HEK293 (cell line): ENCODE data around the gene EEF1A2.
A peak's percentile ranks its signal among the peaks of the same experiment; 100 is the strongest.

Experiments
- FEZF1 ChIP-seq: fragments of 450-650 bp; formaldehyde crosslinking; IDR thresholded peaks from 2 replicates; pipeline ENCODE4 v1.5.1; 2016; ENCODE audit warnings: missing biosample characterization, missing genetic modification characterization
- GLI2 ChIP-seq: fragments of 450-650 bp; formaldehyde crosslinking; IDR thresholded peaks from 2 replicates; pipeline ENCODE4; 2017; ENCODE audit warnings: missing biosample characterization, missing genetic modification characterization, low read depth, borderline replicate concordance
- GLIS2 ChIP-seq: fragments of 450-650 bp; formaldehyde crosslinking; IDR thresholded peaks from 2 replicates; pipeline ENCODE4 v1.5.1; 2016; ENCODE audit warnings: missing biosample characterization, missing genetic modification characterization
- HOXC10 ChIP-seq: sonication (generic); formaldehyde crosslinking; IDR thresholded peaks from 2 replicates; pipeline ENCODE4 v1.8.1; 2023; ENCODE audit warnings: mild to moderate bottlenecking, missing genetic modification reagents
- SALL2 ChIP-seq: fragments of 450-650 bp; formaldehyde crosslinking; IDR thresholded peaks from 2 replicates; pipeline ENCODE4 v1.5.0; 2017; ENCODE audit warnings: missing biosample characterization, mild to moderate bottlenecking, missing genetic modification characterization, borderline replicate concordance
- SETDB1 ChIP-seq: IDR thresholded peaks from one replicate; pipeline ENCODE4 v1.6.1; 2017; ENCODE audit warnings: mild to moderate bottlenecking, low read length, moderate library complexity, mixed read lengths; ENCODE audit not compliant: insufficient read length
- WT1 ChIP-seq: fragments of 450-650 bp; formaldehyde crosslinking; IDR thresholded peaks from 2 replicates; pipeline ENCODE4 v1.5.1; 2016; ENCODE audit warnings: missing biosample characterization, missing genetic modification characterization
- ZNF146 ChIP-seq: fragments of 450-650 bp; formaldehyde crosslinking; IDR thresholded peaks from 2 replicates; pipeline ENCODE4 v1.5.1; 2016; ENCODE audit warnings: missing biosample characterization, missing genetic modification characterization
- ZNF19 ChIP-seq: fragments of 450-650 bp; formaldehyde crosslinking; IDR thresholded peaks from 2 replicates; pipeline ENCODE4; 2016; ENCODE audit warnings: missing biosample characterization, missing genetic modification characterization, low read depth
- ZNF324 ChIP-seq: fragments of 450-650 bp; formaldehyde crosslinking; IDR thresholded peaks from 2 replicates; pipeline ENCODE4 v1.5.1; 2016; ENCODE audit warnings: missing biosample characterization, missing genetic modification characterization
- ZNF48 ChIP-seq: fragments of 450-650 bp; formaldehyde crosslinking; IDR thresholded peaks from 2 replicates; pipeline ENCODE4 v1.5.1; 2016; ENCODE audit warnings: missing biosample characterization, missing genetic modification characterization
- ZNF521 ChIP-seq: fragments of 450-650 bp; formaldehyde crosslinking; IDR thresholded peaks from 2 replicates; pipeline ENCODE4 v1.5.1; 2017; ENCODE audit warnings: missing biosample characterization, mild to moderate bottlenecking, missing genetic modification characterization
- ZNF530 ChIP-seq: fragments of 450-650 bp; formaldehyde crosslinking; IDR thresholded peaks from 2 replicates; pipeline ENCODE4 v1.5.1; 2016; ENCODE audit warnings: low read depth, missing biosample characterization, missing genetic modification characterization
- ZNF600 ChIP-seq: fragments of 450-650 bp; formaldehyde crosslinking; IDR thresholded peaks from 2 replicates; pipeline ENCODE4 v1.5.1; 2016; ENCODE audit warnings: missing biosample characterization, missing genetic modification characterization
- ZNF776 ChIP-seq: fragments of 450-650 bp; formaldehyde crosslinking; IDR thresholded peaks from 2 replicates; pipeline ENCODE4 v1.5.0; 2017; ENCODE audit warnings: missing biosample characterization, missing genetic modification characterization, borderline replicate concordance
- ZNF830 ChIP-seq: fragments of 450-650 bp; IDR thresholded peaks from 2 replicates; pipeline ENCODE4 v1.5.0; 2018; ENCODE audit warnings: missing biosample characterization, missing genetic modification characterization, low read depth, mild to moderate bottlenecking, moderate library complexity
- ZNF837 ChIP-seq: fragments of 450-650 bp; formaldehyde crosslinking; IDR thresholded peaks from 2 replicates; pipeline ENCODE4 v1.5.1; 2016; ENCODE audit warnings: missing biosample characterization, missing genetic modification characterization
- ZSCAN30 ChIP-seq: fragments of 450-650 bp; IDR thresholded peaks from 2 replicates; pipeline ENCODE4 v1.5.1; 2018; ENCODE audit warnings: missing biosample characterization, mild to moderate bottlenecking, missing genetic modification characterization, moderate library complexity
- TF ChIP-seq, protein P1 (sequence below): fragments of 450-650 bp; formaldehyde crosslinking; IDR thresholded peaks from 2 replicates; pipeline ENCODE4 v1.5.1; 2016; ENCODE audit warnings: missing biosample characterization, missing genetic modification characterization
- TF ChIP-seq, protein P2 (sequence below): fragments of 450-650 bp; formaldehyde crosslinking; IDR thresholded peaks from 2 replicates; pipeline ENCODE4 v1.5.1; 2016; ENCODE audit warnings: missing biosample characterization, missing genetic modification characterization
- TF ChIP-seq, protein P3 (sequence below): fragments of 450-650 bp; formaldehyde crosslinking; IDR thresholded peaks from 2 replicates; pipeline ENCODE4 v1.5.1; 2016; ENCODE audit warnings: missing biosample characterization, missing genetic modification characterization
- TF ChIP-seq, protein P4 (sequence below): fragments of 450-650 bp; IDR thresholded peaks from 2 replicates; pipeline ENCODE4 v1.5.1; 2018; ENCODE audit warnings: missing biosample characterization, mild to moderate bottlenecking, missing genetic modification characterization
- TF ChIP-seq, protein P5 (sequence below): fragments of 450-650 bp; formaldehyde crosslinking; IDR thresholded peaks from 2 replicates; pipeline ENCODE4 v1.5.1; 2016; ENCODE audit warnings: missing biosample characterization, missing genetic modification characterization, low read depth
- TF ChIP-seq, protein P6 (sequence below): fragments of 450-650 bp; formaldehyde crosslinking; IDR thresholded peaks from 2 replicates; pipeline ENCODE4 v1.5.1; 2016; ENCODE audit warnings: missing biosample characterization, missing genetic modification characterization
- TF ChIP-seq, protein P7 (sequence below): fragments of 450-650 bp; formaldehyde crosslinking; IDR thresholded peaks from 2 replicates; pipeline ENCODE4 v1.5.1; 2017; ENCODE audit warnings: missing biosample characterization, mild to moderate bottlenecking, missing genetic modification characterization, moderate library complexity
- TF ChIP-seq, protein P8 (sequence below): fragments of 450-650 bp; formaldehyde crosslinking; IDR thresholded peaks from 2 replicates; pipeline ENCODE4 v1.5.1; 2016; ENCODE audit warnings: missing biosample characterization, missing genetic modification characterization

EEF1A2 gene

DNA sequence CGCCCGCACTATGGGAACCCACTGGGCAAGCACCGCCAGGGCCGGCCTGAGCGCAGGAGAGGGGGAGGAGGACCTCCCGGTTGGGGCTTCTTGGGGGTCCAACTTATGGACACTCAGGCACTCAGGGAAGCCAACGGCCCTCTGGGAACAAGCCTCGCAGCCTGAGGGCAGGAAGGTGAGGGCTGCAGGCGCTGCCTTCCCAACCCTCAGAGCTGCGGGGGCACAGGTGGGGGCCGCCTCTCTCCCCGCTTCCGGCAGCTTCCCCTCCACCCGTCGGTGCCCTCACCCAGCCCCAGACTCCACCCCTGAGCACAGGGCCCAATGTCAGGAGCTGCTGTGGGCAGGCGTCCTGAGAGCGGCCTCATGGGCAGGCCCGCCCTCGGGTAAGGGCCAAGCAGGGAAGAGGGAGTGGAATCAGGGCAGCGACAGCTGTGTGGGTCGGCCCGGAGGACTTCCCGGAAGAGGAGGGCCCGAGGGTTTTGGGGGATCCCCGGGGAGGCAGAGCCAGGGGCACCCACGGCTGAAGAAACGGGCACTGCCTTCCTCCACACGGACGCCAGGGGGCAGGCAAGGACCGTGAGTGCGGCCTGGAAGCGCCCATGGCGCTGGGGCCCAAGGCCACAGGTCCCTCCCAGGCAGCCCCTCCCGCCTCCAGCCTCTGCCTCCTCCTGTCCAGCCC is 38.8 kb upstream of the EEF1A2 start (continued):
- TF ChIP-seq, protein P1, sequence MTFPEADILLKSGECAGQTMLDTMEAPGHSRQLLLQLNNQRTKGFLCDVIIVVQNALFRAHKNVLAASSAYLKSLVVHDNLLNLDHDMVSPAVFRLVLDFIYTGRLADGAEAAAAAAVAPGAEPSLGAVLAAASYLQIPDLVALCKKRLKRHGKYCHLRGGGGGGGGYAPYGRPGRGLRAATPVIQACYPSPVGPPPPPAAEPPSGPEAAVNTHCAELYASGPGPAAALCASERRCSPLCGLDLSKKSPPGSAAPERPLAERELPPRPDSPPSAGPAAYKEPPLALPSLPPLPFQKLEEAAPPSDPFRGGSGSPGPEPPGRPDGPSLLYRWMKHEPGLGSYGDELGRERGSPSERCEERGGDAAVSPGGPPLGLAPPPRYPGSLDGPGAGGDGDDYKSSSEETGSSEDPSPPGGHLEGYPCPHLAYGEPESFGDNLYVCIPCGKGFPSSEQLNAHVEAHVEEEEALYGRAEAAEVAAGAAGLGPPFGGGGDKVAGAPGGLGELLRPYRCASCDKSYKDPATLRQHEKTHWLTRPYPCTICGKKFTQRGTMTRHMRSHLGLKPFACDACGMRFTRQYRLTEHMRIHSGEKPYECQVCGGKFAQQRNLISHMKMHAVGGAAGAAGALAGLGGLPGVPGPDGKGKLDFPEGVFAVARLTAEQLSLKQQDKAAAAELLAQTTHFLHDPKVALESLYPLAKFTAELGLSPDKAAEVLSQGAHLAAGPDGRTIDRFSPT (tag by site-specific recombination), result peak; percentile 87; the same call in 1 of the 2 replicates
- TF ChIP-seq GLIS2 (tag by site-specific recombination), result peak; percentile 90
- peak; percentile 61; the same call in 1 of the 2 replicates for TF ChIP-seq ZNF600 (tag by site-specific recombination)
- TF ChIP-seq, protein P2, sequence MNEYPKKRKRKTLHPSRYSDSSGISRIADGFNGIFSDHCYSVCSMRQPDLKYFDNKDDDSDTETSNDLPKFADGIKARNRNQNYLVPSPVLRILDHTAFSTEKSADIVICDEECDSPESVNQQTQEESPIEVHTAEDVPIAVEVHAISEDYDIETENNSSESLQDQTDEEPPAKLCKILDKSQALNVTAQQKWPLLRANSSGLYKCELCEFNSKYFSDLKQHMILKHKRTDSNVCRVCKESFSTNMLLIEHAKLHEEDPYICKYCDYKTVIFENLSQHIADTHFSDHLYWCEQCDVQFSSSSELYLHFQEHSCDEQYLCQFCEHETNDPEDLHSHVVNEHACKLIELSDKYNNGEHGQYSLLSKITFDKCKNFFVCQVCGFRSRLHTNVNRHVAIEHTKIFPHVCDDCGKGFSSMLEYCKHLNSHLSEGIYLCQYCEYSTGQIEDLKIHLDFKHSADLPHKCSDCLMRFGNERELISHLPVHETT (tag by site-specific recombination), result peak; percentile 71; the same call in 1 of the 2 replicates
- TF ChIP-seq ZNF521, result no peak
- TF ChIP-seq, protein P3, sequence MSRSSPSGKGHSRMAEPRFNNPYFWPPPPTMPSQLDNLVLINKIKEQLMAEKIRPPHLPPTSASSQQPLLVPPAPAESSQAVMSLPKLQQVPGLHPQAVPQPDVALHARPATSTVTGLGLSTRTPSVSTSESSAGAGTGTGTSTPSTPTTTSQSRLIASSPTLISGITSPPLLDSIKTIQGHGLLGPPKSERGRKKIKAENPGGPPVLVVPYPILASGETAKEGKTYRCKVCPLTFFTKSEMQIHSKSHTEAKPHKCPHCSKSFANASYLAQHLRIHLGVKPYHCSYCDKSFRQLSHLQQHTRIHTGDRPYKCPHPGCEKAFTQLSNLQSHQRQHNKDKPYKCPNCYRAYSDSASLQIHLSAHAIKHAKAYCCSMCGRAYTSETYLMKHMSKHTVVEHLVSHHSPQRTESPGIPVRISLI (tag by site-specific recombination), result no peak
- TF ChIP-seq, protein P4, sequence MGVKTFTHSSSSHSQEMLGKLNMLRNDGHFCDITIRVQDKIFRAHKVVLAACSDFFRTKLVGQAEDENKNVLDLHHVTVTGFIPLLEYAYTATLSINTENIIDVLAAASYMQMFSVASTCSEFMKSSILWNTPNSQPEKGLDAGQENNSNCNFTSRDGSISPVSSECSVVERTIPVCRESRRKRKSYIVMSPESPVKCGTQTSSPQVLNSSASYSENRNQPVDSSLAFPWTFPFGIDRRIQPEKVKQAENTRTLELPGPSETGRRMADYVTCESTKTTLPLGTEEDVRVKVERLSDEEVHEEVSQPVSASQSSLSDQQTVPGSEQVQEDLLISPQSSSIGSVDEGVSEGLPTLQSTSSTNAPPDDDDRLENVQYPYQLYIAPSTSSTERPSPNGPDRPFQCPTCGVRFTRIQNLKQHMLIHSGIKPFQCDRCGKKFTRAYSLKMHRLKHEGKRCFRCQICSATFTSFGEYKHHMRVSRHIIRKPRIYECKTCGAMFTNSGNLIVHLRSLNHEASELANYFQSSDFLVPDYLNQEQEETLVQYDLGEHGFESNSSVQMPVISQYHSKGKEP (tag by site-specific recombination), result no peak
- no peak for TF ChIP-seq FEZF1 (tag by site-specific recombination)
- TF ChIP-seq, protein P5, sequence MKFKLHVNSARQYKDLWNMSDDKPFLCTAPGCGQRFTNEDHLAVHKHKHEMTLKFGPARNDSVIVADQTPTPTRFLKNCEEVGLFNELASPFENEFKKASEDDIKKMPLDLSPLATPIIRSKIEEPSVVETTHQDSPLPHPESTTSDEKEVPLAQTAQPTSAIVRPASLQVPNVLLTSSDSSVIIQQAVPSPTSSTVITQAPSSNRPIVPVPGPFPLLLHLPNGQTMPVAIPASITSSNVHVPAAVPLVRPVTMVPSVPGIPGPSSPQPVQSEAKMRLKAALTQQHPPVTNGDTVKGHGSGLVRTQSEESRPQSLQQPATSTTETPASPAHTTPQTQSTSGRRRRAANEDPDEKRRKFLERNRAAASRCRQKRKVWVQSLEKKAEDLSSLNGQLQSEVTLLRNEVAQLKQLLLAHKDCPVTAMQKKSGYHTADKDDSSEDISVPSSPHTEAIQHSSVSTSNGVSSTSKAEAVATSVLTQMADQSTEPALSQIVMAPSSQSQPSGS (tag by site-specific recombination), result no peak
- TF ChIP-seq ZNF324 (tag by site-specific recombination), result peak; percentile 91
- TF ChIP-seq ZNF776, result no peak
- no peak for TF ChIP-seq ZNF146 (tag by site-specific recombination)
- no peak for TF ChIP-seq ZNF830 (tag by site-specific recombination)
- peak; percentile 54 for TF ChIP-seq WT1 (tag by site-specific recombination)
- no peak for TF ChIP-seq ZNF530 (tag by site-specific recombination)
- TF ChIP-seq, protein P6, sequence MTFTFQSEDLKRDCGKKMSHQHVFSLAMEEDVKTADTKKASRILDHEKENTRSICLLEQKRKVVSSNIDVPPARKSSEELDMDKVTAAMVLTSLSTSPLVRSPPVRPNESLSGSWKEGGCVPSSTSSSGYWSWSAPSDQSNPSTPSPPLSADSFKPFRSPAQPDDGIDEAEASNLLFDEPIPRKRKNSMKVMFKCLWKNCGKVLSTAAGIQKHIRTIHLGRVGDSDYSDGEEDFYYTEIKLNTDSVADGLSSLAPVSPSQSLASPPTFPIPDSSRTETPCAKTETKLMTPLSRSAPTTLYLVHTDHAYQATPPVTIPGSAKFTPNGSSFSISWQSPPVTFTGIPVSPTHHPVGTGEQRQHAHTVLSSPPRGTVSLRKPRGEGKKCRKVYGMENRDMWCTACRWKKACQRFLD (tag by site-specific recombination), result no peak
- no peak for TF ChIP-seq ZNF837 (tag by site-specific recombination)
- TF ChIP-seq SETDB1, result no peak
- TF ChIP-seq, protein P7, sequence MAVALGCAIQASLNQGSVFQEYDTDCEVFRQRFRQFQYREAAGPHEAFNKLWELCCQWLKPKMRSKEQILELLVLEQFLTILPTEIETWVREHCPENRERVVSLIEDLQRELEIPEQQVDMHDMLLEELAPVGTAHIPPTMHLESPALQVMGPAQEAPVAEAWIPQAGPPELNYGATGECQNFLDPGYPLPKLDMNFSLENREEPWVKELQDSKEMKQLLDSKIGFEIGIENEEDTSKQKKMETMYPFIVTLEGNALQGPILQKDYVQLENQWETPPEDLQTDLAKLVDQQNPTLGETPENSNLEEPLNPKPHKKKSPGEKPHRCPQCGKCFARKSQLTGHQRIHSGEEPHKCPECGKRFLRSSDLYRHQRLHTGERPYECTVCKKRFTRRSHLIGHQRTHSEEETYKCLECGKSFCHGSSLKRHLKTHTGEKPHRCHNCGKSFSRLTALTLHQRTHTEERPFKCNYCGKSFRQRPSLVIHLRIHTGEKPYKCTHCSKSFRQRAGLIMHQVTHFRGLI (tag by site-specific recombination), result no peak
- no peak for TF ChIP-seq GLI2 (tag by site-specific recombination)
- TF ChIP-seq ZNF48 (tag by site-specific recombination), result no peak
- peak; percentile 78; the same call in 1 of the 2 replicates for TF ChIP-seq ZSCAN30 (tag by site-specific recombination)
- TF ChIP-seq HOXC10, result no peak
- no peak for TF ChIP-seq ZNF19 (tag by site-specific recombination)
- no peak for TF ChIP-seq SALL2 (tag by site-specific recombination)
- TF ChIP-seq, protein P8, sequence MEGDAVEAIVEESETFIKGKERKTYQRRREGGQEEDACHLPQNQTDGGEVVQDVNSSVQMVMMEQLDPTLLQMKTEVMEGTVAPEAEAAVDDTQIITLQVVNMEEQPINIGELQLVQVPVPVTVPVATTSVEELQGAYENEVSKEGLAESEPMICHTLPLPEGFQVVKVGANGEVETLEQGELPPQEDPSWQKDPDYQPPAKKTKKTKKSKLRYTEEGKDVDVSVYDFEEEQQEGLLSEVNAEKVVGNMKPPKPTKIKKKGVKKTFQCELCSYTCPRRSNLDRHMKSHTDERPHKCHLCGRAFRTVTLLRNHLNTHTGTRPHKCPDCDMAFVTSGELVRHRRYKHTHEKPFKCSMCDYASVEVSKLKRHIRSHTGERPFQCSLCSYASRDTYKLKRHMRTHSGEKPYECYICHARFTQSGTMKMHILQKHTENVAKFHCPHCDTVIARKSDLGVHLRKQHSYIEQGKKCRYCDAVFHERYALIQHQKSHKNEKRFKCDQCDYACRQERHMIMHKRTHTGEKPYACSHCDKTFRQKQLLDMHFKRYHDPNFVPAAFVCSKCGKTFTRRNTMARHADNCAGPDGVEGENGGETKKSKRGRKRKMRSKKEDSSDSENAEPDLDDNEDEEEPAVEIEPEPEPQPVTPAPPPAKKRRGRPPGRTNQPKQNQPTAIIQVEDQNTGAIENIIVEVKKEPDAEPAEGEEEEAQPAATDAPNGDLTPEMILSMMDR (tag by site-specific recombination), result peak; percentile 99
